GM11168 (cell line): Measurements from ENCODE around the gene C16orf90.
"Not testable (repeated sequence)": the region's sequence is repeated elsewhere in the genome, so short reads cannot be mapped to it uniquely, and the experiment has no call there.

Source experiments
- in situ Hi-C: fragments of 300-500 bp; cut with MboI; formaldehyde crosslinking; loops from one replicate; pipeline ENCODE4 v1.12.0; 2022; ENCODE audit warnings: low sequenced_read_pairs; ENCODE audit not compliant: unreplicated experiment

The C16orf90 gene, protein sequence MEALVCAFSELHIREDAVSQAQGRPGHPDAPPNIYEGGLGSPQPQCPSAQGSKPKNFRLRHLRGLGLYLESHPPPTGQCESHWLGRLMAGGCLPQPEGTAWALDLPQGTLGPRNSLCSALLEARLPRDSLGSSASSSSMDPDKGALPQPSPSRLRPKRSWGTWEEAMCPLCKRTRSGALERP

DNA sequence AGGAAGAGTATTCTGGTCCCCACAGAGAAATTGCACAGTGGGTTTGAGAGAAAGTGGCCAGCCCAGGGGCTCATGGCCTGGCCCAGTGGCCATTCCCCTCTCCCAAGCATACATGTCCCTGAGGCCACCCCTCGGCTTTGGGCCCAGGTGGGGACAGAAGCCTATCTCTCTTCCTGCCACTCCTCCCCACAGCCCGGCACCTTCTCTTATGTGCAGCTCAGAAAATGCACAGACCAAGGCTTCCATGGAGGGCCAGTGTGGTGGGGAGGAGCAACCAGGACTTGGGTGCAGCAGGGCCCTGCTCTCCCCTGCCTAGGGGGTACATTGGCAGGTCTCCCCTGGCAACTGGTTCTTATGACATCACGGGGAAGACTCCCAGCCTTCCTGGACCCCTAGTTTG lies at the start of gene C16orf90:
C16orf90 (minus strand) TSS at position 314 of the 400 bp plus-strand sequence; CDS start at position 246, 68 bp downstream.
- in situ Hi-C loops, result no loop called here

DNA sequence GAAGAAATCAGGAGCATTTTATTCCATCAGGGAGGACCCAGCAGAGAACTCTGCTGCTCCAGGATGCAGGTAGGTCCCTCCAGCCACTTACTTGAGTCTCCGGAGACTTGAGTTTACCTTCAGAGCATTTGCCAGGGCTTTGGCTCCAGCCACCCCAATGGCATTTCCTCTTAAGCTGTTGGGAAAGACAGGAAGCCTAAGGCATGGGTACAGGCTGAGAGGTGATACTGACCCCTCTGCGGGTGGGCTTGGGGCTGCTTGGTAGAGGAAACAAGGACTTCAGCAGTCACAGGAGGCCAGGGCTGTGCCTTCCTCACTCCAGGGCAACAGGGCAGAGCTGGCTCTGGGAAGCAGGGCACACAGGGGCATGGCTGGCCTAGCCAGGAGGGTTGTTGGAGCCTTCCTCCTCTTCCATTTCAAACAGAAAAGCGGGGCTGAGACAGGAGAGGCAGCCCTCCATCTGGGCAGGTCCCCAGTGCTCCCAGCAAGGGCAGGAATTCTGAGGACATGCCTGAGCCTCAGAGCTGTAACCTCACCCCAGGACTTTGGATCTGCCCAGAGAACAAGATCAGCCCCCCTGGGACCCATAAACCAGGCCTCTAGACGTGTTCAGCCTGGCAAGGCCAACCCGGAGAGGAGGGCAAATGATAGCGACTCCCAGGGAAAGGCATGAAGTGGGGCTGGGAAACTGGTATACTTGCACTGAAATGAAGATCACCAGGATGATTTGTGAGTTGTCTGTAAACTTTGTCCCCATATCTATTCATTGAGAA lies 47.5 kb upstream of the C16orf90 start:
- in situ Hi-C loops, result no loop called here

DNA sequence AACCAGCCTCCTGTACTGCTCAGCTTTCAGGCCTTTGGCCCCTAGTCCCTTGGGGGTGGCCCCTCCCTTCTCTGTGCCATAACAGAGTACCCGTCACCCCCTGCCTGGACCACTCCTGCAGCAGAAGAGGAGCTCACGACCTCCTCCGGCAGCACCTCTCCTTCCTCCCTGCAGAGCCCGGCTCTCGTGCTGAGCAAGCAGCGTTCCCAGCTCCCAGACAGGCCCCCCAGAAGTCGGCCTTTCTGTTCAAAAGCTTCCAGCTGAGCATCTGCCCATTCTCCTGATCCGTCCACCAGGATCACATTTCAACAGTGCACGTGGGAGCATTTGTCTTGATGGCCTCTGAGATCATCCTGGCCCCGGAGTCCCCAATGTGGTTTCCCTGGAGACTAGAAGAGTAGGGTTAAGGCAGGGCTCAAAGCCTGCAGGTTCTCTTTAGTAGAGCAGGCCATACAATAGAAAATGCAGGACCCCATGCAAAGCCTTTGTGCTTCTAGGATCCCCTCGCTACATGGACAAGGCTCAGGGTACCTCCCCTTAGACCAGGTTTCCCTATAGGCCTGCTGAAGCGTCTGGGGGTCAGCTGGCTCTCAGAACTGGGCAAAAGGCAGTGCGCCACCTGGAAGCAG lies 46.4 kb upstream of the C16orf90 start:
- in situ Hi-C loops, result no loop called here

DNA sequence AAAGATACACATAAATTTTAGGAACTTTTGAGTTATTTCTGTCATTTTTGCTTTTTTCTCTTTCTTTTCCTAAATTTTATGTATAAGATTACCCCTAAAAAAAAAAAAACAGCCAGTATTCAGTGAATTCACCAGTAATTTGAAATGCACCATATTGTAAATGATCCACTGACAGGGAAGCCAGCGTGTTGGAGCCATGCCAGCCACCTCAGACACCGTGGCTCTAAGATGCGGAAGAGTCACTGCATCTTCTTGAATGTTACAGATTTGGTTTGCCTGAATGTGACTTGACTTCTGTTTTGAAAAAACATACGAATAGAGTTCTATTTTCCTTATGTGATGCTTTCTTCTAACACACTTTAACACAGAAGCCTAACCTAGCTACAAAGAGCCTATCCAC lies 42.9 kb upstream of the C16orf90 start:
- in situ Hi-C loops, result no loop called here

DNA sequence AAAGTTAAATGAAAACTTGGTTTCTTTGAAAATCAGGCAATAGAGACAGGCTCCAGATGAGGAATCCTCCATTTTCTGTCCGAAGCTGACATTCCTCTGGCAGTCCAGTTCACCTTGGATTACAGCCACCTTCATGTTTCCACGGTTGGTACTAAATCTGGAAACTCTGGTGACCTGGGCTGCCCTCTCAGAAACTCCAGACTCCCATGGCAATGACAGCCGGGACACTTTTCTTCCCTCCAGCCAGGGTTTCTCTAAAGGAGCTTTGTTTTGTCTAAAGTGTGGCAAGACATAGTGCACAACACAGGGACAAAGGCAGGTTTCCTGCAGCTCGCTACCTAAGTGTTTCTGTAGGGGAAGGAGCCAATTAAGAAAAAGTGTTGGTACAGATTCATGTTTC lies 41.6 kb upstream of the C16orf90 start:
- in situ Hi-C loops, result no loop called here

DNA sequence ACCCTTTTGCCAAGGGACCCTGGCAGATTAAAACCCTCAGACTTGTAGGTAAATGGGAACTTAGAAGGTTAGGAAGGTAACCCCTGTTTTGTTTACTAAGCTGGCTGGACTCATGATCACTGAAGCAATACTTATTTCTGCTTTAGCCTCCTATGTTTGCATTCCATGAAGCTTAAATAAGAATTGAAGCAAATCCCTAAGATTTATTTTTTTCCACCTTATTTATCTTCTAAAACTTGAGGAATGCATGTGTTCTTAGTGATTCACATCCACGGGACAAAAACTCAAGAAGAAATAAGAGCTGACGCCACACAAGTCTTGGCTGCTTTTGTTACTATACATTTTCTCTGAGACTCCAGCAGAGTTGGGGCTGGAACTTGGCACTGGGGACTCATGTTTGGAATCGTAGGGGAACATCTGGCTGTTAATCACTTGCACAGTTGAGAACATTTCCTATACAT lies 41.0 kb upstream of the C16orf90 start:
- in situ Hi-C loops, result no loop called here

DNA sequence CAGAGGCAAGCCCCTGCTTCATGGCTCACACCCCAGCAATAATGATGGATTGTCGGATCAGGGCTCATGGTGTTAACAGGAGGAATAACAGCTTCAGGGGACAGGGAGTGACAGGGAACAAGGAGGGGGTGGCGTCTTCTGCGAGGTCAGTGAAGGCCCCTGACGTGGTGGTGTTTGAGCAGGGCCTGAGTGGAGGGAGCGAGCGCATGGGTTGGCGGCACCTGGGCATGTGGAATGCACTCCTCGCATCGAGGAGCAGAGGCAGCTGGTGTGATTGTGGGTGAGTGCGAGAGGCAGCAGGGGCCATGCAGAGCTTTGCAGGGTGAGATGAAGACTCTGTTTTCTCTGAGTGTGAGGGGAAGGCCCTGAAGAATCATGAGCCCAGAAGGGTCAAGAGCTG lies 38.8 kb upstream of the C16orf90 start:
- in situ Hi-C loops, result no loop called here

DNA sequence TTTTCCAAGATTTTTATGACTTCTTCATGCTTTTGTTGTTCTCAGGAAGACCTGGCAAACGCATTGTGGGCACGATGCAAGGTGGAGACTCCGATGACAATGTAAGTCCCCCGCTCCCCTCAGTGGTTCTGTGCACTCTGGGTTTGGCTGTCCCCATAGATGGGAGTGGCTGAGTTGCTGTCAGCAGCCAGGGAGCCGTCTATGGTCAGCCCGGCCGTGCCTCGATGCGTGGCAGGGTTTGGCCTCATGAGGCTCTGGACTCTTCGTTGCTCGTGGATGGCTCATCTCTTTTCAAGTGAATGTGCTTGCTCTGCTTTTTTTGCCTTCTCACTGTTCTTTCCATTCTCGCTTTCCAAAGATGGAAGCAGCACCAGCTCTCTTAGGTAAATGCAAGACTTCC lies 37.5 kb upstream of the C16orf90 start:
- in situ Hi-C loops, result no loop called here

DNA sequence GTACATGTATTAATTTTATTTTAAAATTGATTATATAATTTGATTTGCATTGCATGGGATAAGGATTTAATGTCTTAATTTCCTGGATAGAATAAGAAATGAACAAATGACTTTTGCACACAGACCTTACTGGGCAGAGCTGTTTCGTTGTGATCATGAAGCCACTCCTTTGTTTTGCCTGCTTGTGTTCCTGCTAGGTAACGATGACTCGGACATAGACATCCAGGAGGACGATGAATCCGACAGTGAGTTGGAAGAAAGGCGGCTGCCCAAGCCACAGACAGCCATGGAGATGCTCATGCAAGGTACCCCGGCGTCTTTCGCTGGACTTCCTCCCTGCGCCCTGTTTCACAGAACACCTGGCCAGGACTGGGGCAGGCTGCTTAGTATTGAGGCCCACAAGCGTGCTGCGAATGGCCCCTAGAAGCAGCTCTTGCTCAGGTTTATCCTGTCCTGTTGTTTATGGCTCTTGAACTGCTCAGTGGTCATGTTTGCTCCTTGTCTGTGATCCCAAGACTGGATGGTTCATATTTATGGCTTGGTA lies 35.2 kb upstream of the C16orf90 start:
- in situ Hi-C loops, result no loop called here

DNA sequence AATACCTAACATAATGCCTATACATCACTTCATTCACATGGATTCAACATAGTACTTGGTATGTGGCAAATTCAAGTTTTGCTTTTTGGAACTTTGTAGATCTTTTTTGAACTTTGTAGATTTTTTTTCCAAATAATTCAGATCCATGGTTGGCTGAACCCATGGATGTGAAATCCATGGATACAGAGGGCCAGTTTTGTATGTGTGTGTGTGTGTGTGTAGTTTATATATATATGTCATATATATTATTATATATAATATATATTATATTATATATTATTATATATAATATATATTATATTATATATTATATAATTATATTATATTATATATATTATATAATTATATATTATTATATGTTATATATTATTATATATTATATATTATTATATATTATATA lies 33.9 kb upstream of the C16orf90 start:
- in situ Hi-C loops, result no loop called here

DNA sequence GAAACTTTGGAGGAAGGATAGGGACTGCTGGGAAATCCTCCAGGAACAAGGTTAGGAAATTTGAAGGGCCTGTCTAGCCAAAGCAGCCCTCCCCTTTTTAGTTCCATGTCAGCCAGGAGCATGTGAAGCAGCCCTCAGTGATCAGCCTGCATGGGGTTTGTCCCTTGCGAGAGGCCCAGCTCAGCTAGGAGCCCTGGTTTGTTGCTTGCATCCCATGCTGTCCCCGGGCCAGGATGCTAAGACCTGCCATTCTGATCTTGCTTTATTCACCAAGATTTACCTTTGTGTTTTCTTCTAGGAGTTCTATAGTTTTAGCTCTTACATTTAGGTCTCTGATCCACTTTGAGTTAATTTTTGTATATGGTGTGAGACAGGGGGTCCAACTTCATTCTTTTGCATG lies 33.1 kb upstream of the C16orf90 start:
- in situ Hi-C loops, result no loop called here

DNA sequence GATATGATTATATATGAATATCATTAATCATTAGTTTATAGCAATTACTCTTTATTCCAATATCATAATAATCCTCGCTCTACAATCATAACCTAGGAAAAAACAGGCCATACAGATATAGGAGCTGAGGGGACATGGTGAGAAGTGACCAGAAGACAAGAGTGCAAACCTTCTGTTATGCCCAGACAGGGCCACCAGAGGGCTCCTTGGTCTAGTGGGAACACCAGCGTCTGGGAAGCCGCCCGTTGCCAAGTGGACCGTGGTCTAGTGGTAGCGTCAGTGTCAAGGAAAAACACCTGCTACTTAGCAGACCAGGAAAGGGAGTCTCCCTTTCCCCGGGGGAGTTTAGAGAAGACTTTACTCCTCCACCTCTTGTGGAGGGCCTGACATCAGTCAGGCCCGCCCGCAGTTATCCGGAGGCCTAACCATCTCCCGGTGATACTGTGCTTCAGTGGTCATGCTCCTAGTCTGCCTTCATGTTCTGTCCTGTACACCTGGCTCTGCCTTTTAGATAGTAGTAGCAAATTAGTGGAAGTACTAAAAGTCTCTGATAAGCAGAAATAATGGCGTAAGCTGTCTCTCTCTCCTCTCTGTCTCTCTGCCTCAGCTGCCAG lies 32.0 kb upstream of the C16orf90 start:
- in situ Hi-C loops, result not testable (repeated sequence)

DNA sequence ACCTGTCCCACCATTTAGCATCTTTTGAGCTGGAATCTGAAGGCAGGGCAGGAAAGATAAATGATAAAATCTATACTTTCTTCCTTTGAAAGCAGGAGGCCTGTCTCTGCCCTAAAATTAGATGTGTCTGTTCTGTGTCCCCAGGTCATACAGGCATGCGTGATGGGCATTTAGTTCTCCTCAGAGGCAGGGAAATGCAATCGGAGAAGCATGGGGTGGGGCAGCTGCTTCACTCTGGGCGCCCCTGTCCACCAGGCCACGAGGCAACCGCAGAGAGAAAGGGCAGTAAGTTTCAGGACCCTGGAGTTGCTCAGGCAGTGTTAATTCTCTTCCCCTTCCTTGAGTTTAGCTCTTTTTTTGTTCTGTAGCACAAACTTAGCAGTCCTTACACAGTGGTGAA lies 30.7 kb upstream of the C16orf90 start:
- in situ Hi-C loops, result no loop called here

DNA sequence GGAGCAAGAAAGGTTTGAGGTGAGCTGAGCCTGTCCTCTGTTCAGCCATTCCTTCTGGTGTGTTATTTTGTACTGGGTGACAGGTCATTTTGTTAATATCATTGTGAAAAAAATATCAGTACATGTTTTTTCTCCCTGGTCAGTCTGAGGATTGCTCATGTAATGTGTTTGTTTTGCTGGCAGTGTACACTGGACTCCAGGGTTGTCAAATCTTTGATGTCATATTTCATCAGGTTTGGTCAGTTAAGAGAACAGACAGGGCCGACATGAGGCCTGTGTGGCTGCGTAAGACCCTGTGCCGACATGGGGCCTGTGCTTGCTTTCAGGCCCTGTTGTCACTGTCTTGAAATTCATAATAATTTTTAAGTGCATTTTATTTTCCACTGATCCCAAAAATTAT lies 28.0 kb upstream of the C16orf90 start:
- in situ Hi-C loops, result no loop called here

DNA sequence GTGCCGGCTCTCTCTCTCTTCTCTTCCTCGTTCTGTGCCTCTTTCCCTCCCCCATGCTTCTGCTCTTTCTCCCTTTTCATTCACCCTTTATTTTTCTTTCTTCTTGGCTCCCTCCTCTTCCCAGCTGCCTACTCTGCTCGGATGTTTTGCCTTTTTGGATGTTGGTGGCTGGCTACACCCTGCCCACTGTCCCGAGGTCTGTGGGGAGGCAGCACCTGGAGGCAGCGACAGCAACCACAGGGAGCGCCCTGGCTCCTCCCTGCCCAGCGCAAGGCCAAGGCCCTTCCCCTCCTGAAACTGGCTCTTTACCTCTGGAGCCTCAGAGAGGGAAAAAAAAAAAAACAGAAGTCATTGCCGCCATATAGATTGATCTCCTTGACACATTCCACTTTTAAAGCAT lies 25.6 kb upstream of the C16orf90 start:
- in situ Hi-C loops, result no loop called here

DNA sequence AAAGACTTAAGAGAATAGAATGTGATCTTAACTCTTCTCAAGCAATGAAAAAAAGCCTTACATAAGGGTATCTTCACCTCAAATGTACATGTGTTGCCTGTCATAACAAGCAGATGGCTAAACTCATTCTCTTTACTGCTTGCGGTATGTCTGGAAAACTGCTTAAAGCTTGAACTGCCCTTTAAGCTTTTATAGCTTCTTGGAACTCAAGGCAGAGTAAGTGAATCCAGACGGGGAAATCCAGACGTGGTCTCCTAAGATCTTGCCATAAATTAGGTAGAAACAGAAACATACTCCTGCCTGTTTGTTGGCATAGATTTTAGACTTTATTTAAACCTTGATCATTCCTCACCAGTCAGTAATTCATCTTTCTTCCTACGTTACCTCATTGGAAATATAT lies 25.1 kb upstream of the C16orf90 start:
- in situ Hi-C loops, result no loop called here

DNA sequence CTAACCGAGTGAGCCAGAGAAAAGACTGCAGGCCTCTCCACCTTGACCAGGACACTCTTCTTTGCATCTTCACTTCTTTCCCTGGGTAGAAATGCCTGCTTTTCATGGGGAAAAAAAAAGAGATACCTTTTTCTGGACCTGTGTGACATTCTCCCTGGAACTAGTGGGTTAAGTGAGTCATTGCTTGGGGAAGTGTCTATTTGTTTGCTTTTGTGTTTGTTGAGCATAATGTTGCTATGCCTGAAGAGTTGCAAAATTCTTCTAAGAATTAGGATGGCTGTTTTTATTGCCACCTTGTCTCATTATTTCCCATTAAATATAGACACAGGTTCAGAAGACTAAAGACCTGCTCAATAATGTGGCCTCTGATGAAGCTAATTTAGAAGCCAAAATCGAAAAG lies 24.3 kb upstream of the C16orf90 start:
- in situ Hi-C loops, result no loop called here

DNA sequence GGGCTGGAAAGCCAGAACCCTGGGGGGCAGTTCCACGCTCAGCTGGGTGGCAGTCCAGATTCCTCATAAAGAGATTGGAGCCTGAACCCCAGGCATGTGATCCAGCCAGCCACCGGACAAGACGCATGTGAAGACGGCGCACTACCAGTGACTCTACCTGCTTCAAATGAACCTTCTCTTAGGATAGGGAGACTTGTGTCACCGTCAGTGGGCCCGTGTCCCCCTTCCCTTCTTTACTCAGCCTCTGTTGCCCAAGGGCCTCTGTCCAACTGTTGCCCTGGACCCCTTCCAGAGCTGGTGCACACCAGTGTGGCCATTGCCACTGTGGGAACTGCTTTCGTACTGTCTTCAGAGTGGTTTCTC lies 23.7 kb upstream of the C16orf90 start:
- in situ Hi-C loops, result no loop called here

DNA sequence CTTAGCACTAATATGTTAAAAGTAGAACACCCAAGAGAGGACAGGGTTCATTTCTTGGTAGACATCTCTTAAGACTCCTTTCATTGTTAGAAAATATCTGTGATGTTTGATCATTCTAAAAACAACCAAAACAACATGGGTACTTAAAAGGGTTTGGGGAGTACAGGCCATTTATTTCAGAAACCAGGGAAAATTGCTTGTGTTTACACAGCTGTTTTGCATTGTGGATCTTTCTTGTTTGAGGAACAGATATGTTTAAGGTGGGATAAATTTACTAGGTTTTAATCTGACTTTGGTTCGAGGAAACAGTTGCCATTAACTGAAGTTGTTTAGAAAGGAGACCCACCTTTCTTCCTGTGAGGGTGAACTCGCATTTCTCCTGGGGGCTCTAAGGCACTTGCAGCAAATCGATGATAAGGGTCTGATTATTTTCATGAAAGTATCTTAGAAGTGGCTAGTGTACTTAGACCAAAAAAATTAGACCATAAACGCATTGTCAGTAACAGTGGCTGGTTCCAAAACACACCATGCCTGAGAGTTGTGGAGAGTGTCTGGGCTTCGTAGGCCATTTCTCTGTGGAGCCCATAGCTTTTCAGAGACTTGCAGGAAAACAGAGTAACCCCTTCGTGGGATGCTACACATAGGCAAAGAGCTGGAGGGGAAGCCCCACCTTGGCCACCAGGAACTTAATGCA lies 23.1 kb upstream of the C16orf90 start:
- in situ Hi-C loops, result no loop called here

DNA sequence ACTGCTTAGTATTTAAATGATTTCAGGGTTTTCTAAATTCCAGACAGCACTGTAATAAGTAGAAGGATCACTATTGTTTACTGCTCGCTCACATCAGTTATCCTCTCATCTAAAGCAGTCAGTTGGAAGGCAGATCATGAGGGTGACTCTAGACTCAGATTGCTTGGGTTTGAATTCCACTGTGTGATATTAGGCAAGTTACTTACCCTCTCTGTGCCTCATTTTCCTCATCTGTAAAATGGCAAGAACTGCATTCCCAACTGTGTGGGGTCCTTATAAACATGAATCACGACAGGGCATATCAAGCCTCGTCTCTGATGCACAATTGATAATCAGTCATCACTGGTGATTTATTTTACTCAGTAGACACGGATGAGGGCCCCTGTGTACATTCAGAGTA lies 20.6 kb upstream of the C16orf90 start:
- in situ Hi-C loops, result no loop called here
